ENCODE measurements around the gene SMCO4. TPM values are rescaled to one million over a fixed set of nuclear protein-coding genes. Genes with fewer than 3 reads are reported as not detected.

Gene SMCO4
- total and polyA plus RNA-seq, 2 of the 8 experiments (the other 6 are each of a cell fraction or from before 2014, with no cell fraction given), result 33.2 to 53.9 TPM

DNA sequence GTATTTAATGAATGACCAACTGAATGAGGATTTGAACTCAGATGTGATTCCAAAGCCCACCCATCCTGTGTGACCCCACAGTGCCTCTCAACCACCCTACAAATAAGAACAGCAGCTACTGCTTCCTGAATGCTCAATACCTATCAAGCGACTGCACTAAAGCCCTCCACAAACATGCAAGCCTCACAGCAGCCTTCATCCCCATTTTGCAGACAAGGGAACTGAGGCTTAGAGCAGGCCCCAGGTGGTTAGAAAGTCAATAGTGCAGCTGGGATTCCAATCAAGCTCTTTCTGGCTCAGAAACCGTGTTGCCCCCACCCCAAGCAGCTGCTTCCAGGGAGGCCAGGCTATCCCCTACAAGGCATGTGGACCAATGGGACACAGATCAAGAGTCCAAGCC lies 57.2 kb downstream of the SMCO4 start:
- H2BK15ac ChIP-seq (ENCODE audit: low read length), result no peak overlapping the region
- no peak overlapping the region for H2BK120ac ChIP-seq (replicated peaks; ENCODE audit: low read depth, low read length)
- 95% methylated on average over 2 of the region's 2 CpGs; no CpG with 5 or more reads in 1 of the 2 experiments for WGBS, 2 experiments (ENCODE audit: extremely low coverage in 1 of 2, insufficient coverage in 1 of 2, insufficient read length in 1 of 2, insufficient replicate concordance in 2 of 2, low coverage in 1 of 2, low lambda C conversion rate in 2 of 2, missing lambda C conversion rate in 1 of 2)
- H4K8ac ChIP-seq (ENCODE audit: extremely low read depth, insufficient read depth, low read length), result no peak overlapping the region
- H3K4me2 ChIP-seq (ENCODE audit: insufficient read depth in 1 of 2, low read depth in 2 of 2, low read length in 2 of 2), result no peak overlapping the region
- H3K18ac ChIP-seq (ENCODE audit: extremely low read depth, low read length), result no peak overlapping the region
- CTCF ChIA-PET (ENCODE audit: partially characterized antibody), result interaction anchor here (1.2 kb wide), 1 partner anchor 50 kb away, joined by 3 read pairs; no protein-coding TSS in a partner anchor
- H3K79me1 ChIP-seq (ENCODE audit: low read depth, low read length), result peaks cover 6% of the 10 kb centered on the region; the same call in 1 of the 2 replicates
- peaks cover 0 to 4% of the 10 kb centered on the region in 2 experiments for H4K20me1 ChIP-seq (replicated peaks in 1 of 2; ENCODE audit: control insufficient read depth in 1 of 2, insufficient read depth in 2 of 2, low read length in 2 of 2)
- H3K23me2 ChIP-seq (ENCODE audit: low read depth, low read length), result no peaks in the 10 kb centered on the region
- H3K79me2 ChIP-seq (ENCODE audit: control insufficient read depth in 1 of 2, insufficient read depth in 2 of 2, low read length in 2 of 2), result peaks cover 0 to 16% of the 10 kb centered on the region in 2 experiments; a peak in 2 of 4 replicates
- POLR2A ChIA-PET (ENCODE audit: partially characterized antibody), result interaction anchor here (1.5 to 2.5 kb wide), 2 partner anchors 8 to 13 kb away, joined by 6 to 11 read pairs; no protein-coding TSS in a partner anchor
- FAIRE-seq (no peak), DNase-seq (ENCODE audit: low read depth in 1 of 2, low spot score in 2 of 2) (no peak)
- no peaks in the 10 kb centered on the region for H3K36me3 ChIP-seq (ENCODE audit: control insufficient read depth in 2 of 4, insufficient read depth in 4 of 4, low read length in 3 of 4)
- H3K27ac ChIP-seq (ENCODE audit: low read depth, low read length), result no peak overlapping the region
- H3K4me1 ChIP-seq (replicated peaks in 1 of 4; ENCODE audit: control insufficient read depth in 3 of 4, insufficient read depth in 4 of 4, low read length in 3 of 4), result peaks cover 15 to 36% (median 23%) of the 10 kb centered on the region in 4 experiments
- H3K9me3 ChIP-seq (ENCODE audit: insufficient read depth in 2 of 2, low read depth in 1 of 2, low read length in 1 of 2), result no peaks in the 10 kb centered on the region
- no peak overlapping the region; the same call in 1 of the 2 replicates for H2AK5ac ChIP-seq (ENCODE audit: low read depth, low read length)
- H3K56ac ChIP-seq (replicated peaks; ENCODE audit: insufficient read length, low read depth, low read length), result no peak overlapping the region
- no peak overlapping the region for H3K9ac ChIP-seq (replicated peaks in 1 of 4; ENCODE audit: extremely low read depth in 1 of 4, low read depth in 3 of 4, low read length in 3 of 4)
- H3K27me3 ChIP-seq (replicated peaks in 1 of 4; ENCODE audit: control insufficient read depth in 3 of 4, extremely low read depth in 1 of 4, insufficient read depth in 3 of 4, low read length in 3 of 4), result no peaks in the 10 kb centered on the region
- H2AFZ ChIP-seq (ENCODE audit: low read length), result no peak overlapping the region
- H2BK5ac ChIP-seq (ENCODE audit: low read depth, low read length), result no peak overlapping the region
- no peak overlapping the region for H2BK20ac ChIP-seq (ENCODE audit: low read length)
- TF ChIP-seq KDM5A (IDR thresholded peaks at IDR 0.05; ENCODE audit: low read length) (no peak), SP4 (IDR thresholded peaks at IDR 0.05; ENCODE audit: low read length) (no peak), TCF12 (IDR thresholded peaks at IDR 0.05; ENCODE audit: low read depth, low read length) (no peak), HDAC6 (IDR thresholded peaks at IDR 0.05; ENCODE audit: low read depth, low read length) (no peak)
- H3K4me3 ChIP-seq (ENCODE audit: extremely low read depth in 1 of 4, insufficient read depth in 2 of 4, low read depth in 3 of 4, low read length in 4 of 4), result no peak overlapping the region
- H2BK12ac ChIP-seq (ENCODE audit: low read depth, low read length), result no peak overlapping the region
- no peak overlapping the region for H4K91ac ChIP-seq (replicated peaks; ENCODE audit: insufficient read length, low read length)
- H3K4ac ChIP-seq (replicated peaks; ENCODE audit: insufficient read length, low read depth, low read length), result no peak overlapping the region
- no peak overlapping the region for H4K5ac ChIP-seq (ENCODE audit: insufficient read length, low read depth, low read length)
- no peak overlapping the region for H3K14ac ChIP-seq (ENCODE audit: insufficient read length)
- H3K23ac ChIP-seq (ENCODE audit: insufficient read length), result no peak overlapping the region
